Liver (tissue), 3 donors: ENCODE data around the gene NCMAP.

ENCODE experiments used
- ATF3 ChIP-seq: IDR thresholded peaks from 2 replicates; pipeline ENCODE4 v1.6.1; 2016; ENCODE audit warnings: antibody characterized with exemption
- EGR1 ChIP-seq, 2 donors: IDR thresholded peaks; 2 replicates each; pipeline ENCODE4 v1.6.1; 2016 to 2018; ENCODE audit warnings: antibody characterized with exemption in 2 of 2, low read depth in 2 of 2
- FOXA1 ChIP-seq: IDR thresholded peaks from 2 replicates; pipeline ENCODE4 v1.6.1; 2016; ENCODE audit warnings: antibody characterized with exemption
- JUND ChIP-seq, 2 donors: IDR thresholded peaks; 2 replicates each; pipeline ENCODE4 v1.6.1; 2016; ENCODE audit warnings: antibody characterized with exemption in 2 of 2
- MAX ChIP-seq: IDR thresholded peaks from 2 replicates; pipeline ENCODE4 v1.6.1; 2016; ENCODE audit warnings: antibody characterized with exemption
- RAD21 ChIP-seq, 2 donors: IDR thresholded peaks; 2 replicates each; pipeline ENCODE4 v1.6.1; 2016; ENCODE audit warnings: antibody characterized with exemption in 2 of 2, mild to moderate bottlenecking in 2 of 2
- RXRA ChIP-seq, 2 donors: IDR thresholded peaks; 2 replicates each; pipeline ENCODE4 v1.6.1; 2017 to 2018; ENCODE audit warnings: antibody characterized with exemption in 2 of 2, mild to moderate bottlenecking in 1 of 2
- SP1 ChIP-seq: IDR thresholded peaks from 2 replicates; pipeline ENCODE4 v1.6.1; 2018; ENCODE audit warnings: antibody characterized with exemption, mild to moderate bottlenecking
- TAF1 ChIP-seq: conservative IDR thresholded peaks from 2 replicates; pipeline ENCODE4 v1.6.1; 2016; ENCODE audit warnings: antibody characterized with exemption, mild to moderate bottlenecking
- YY1 ChIP-seq: IDR thresholded peaks from 2 replicates; pipeline ENCODE4 v1.6.1; 2016; ENCODE audit warnings: antibody characterized with exemption, mild to moderate bottlenecking
- TF ChIP-seq, protein P1 (sequence below): fragments of 150-350 bp; IDR thresholded peaks from 2 replicates; pipeline ENCODE4 v1.5.1; 2017; ENCODE audit warnings: improper control_type of control experiment, low read depth, low read length; ENCODE audit not compliant: missing input control
- TF ChIP-seq, protein P2 (sequence below): IDR thresholded peaks from 2 replicates; pipeline ENCODE4 v1.6.1; 2016; ENCODE audit warnings: antibody characterized with exemption
- TF ChIP-seq, protein P3 (sequence below): IDR thresholded peaks from 2 replicates; pipeline ENCODE4 v1.6.1; 2016; ENCODE audit warnings: antibody characterized with exemption, mild to moderate bottlenecking
- donor health status: healthy.
- donor health status: healthy.

- no peak for TF ChIP-seq RAD21 (IDR thresholded peaks at IDR 0.05)
- TF ChIP-seq, protein P1, sequence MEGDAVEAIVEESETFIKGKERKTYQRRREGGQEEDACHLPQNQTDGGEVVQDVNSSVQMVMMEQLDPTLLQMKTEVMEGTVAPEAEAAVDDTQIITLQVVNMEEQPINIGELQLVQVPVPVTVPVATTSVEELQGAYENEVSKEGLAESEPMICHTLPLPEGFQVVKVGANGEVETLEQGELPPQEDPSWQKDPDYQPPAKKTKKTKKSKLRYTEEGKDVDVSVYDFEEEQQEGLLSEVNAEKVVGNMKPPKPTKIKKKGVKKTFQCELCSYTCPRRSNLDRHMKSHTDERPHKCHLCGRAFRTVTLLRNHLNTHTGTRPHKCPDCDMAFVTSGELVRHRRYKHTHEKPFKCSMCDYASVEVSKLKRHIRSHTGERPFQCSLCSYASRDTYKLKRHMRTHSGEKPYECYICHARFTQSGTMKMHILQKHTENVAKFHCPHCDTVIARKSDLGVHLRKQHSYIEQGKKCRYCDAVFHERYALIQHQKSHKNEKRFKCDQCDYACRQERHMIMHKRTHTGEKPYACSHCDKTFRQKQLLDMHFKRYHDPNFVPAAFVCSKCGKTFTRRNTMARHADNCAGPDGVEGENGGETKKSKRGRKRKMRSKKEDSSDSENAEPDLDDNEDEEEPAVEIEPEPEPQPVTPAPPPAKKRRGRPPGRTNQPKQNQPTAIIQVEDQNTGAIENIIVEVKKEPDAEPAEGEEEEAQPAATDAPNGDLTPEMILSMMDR: no peak
- no peak for TF ChIP-seq RXRA (IDR thresholded peaks at IDR 0.05)
- no peak for TF ChIP-seq TAF1
- TF ChIP-seq MAX: no peak
- TF ChIP-seq, protein P2, sequence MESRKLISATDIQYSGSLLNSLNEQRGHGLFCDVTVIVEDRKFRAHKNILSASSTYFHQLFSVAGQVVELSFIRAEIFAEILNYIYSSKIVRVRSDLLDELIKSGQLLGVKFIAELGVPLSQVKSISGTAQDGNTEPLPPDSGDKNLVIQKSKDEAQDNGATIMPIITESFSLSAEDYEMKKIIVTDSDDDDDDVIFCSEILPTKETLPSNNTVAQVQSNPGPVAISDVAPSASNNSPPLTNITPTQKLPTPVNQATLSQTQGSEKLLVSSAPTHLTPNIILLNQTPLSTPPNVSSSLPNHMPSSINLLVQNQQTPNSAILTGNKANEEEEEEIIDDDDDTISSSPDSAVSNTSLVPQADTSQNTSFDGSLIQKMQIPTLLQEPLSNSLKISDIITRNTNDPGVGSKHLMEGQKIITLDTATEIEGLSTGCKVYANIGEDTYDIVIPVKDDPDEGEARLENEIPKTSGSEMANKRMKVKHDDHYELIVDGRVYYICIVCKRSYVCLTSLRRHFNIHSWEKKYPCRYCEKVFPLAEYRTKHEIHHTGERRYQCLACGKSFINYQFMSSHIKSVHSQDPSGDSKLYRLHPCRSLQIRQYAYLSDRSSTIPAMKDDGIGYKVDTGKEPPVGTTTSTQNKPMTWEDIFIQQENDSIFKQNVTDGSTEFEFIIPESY: no peak
- TF ChIP-seq, protein P3, sequence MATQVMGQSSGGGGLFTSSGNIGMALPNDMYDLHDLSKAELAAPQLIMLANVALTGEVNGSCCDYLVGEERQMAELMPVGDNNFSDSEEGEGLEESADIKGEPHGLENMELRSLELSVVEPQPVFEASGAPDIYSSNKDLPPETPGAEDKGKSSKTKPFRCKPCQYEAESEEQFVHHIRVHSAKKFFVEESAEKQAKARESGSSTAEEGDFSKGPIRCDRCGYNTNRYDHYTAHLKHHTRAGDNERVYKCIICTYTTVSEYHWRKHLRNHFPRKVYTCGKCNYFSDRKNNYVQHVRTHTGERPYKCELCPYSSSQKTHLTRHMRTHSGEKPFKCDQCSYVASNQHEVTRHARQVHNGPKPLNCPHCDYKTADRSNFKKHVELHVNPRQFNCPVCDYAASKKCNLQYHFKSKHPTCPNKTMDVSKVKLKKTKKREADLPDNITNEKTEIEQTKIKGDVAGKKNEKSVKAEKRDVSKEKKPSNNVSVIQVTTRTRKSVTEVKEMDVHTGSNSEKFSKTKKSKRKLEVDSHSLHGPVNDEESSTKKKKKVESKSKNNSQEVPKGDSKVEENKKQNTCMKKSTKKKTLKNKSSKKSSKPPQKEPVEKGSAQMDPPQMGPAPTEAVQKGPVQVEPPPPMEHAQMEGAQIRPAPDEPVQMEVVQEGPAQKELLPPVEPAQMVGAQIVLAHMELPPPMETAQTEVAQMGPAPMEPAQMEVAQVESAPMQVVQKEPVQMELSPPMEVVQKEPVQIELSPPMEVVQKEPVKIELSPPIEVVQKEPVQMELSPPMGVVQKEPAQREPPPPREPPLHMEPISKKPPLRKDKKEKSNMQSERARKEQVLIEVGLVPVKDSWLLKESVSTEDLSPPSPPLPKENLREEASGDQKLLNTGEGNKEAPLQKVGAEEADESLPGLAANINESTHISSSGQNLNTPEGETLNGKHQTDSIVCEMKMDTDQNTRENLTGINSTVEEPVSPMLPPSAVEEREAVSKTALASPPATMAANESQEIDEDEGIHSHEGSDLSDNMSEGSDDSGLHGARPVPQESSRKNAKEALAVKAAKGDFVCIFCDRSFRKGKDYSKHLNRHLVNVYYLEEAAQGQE: no peak
- no peak for TF ChIP-seq SP1
- no peak for TF ChIP-seq EGR1 (IDR thresholded peaks at IDR 0.05; ENCODE audit: low read depth in 2 of 2)
- TF ChIP-seq YY1: no peak
- no peak for TF ChIP-seq FOXA1
- TF ChIP-seq ATF3: no peak
- TF ChIP-seq JUND (IDR thresholded peaks at IDR 0.05): no peak
These were observed 16.4 kb downstream of the NCMAP start for GRCh38 chr1:24572301-24572700.
